Activated B cell treated with CpG ODN at 0.5 μM for 24 hours (primary cell): ENCODE results near the gene WNK1. TPM values are rescaled to one million over a fixed set of nuclear protein-coding genes. Genes with fewer than 3 reads are reported as not detected.

Experiments
- ATAC-seq: fragments of 200-7000 bp; cut with Tn5 transposase; one replicate; pipeline ENCODE4 v1.10.0; 2021; ENCODE audit warnings: low read depth, mild to moderate bottlenecking, moderate library complexity
- CTCF ChIA-PET: fragments of 350-600 bp; sonication (Branson Sonifier 250); formaldehyde crosslinking; loops from one replicate; lab custom pipeline; 2021; ENCODE audit warnings: antibody characterized with exemption; lab: Charles Lee
- POLR2A ChIA-PET: fragments of 350-600 bp; sonication (Branson Sonifier 250); formaldehyde crosslinking; loops from one replicate; lab custom pipeline; 2021; ENCODE audit warnings: antibody characterized with exemption; lab: Charles Lee
- DNase-seq: peaks from one replicate; pipeline ENCODE4 v3.0.0; 2022
- H3K27ac Mint-ChIP-seq: one replicate; pipeline ENCODE4 v1.8.0; 2020; ENCODE audit warnings: mixed read lengths
- H3K27me3 Mint-ChIP-seq: one replicate; pipeline ENCODE4 v1.8.0; 2021; ENCODE audit warnings: mixed read lengths
- H3K36me3 Mint-ChIP-seq: one replicate; pipeline ENCODE4 v1.8.0; 2021; ENCODE audit warnings: low read depth, mixed read lengths
- H3K4me1 Mint-ChIP-seq: one replicate; pipeline ENCODE4 v1.8.0; 2021; ENCODE audit warnings: mixed read lengths
- H3K4me3 Mint-ChIP-seq: one replicate; pipeline ENCODE4 v1.8.0; 2020; ENCODE audit warnings: mild to moderate bottlenecking, mixed read lengths
- H3K9me3 Mint-ChIP-seq: one replicate; pipeline ENCODE4 v1.8.0; 2020; ENCODE audit warnings: mixed read lengths
- CTCF ChIP-seq: fragments of 200-600 bp; IDR thresholded peaks from one replicate; pipeline ENCODE4 v1.8.0; 2022; ENCODE audit warnings: antibody characterized with exemption, mild to moderate bottlenecking
- intact Hi-C: fragments of 100-400 bp; cut with micrococcal nuclease; formaldehyde crosslinking; loops from one replicate; pipeline ENCODE4 v1.15.1; 2024
- total RNA-seq: library from RNA; stranded (reverse); gene quantifications from 2 replicates; pipeline ENCODE4 v1.2.3, GENCODE V29; 2022

Gene WNK1
- total RNA-seq, 1 donor from 2014 or later, result 155 TPM

- H3K36me3 Mint-ChIP-seq, result peaks cover 76% of the 10 kb centered on the region
- intact Hi-C loops, result loop anchor here (5.0 kb wide), 1 partner anchor 227 kb away; no protein-coding TSS in a partner anchor
- CTCF ChIA-PET, result no interaction called here
These were observed 113.2 kb downstream of the WNK1 start for GRCh38 chr12:865614-866013.

GRCh38 chr12:867905-868304 lies 115.5 kb downstream of the WNK1 start:
- no peak for TF ChIP-seq CTCF
- no peak for DNase-seq
- ChIA-PET POLR2A (no interaction called here), CTCF (interaction anchor here (1.5 kb wide), 1 partner anchor 251 kb away, joined by 5 read pairs; no protein-coding TSS in a partner anchor)
- Mint-ChIP-seq H3K36me3 (peaks cover 72% of the 10 kb centered on the region), H3K4me3 (no peak overlapping the region), H3K27ac (no peak overlapping the region), H3K9me3 (no peaks in the 10 kb centered on the region), H3K27me3 (no peaks in the 10 kb centered on the region), H3K4me1 (no peaks in the 10 kb centered on the region)
- no peak for ATAC-seq
- intact Hi-C loops, result loop anchor here (2.0 to 5.0 kb wide), 2 partner anchors 224 to 299 kb away; no protein-coding TSS in a partner anchor

More at GRCh38 chr12:865614-866013, 113.2 kb downstream of the WNK1 start:
- Mint-ChIP-seq H3K4me1 (no peaks in the 10 kb centered on the region), H3K9me3 (no peaks in the 10 kb centered on the region), H3K4me3 (no peak overlapping the region), H3K27ac (no peak overlapping the region), H3K27me3 (no peaks in the 10 kb centered on the region)
- no peak for DNase-seq
- ATAC-seq, result no peak
- TF ChIP-seq CTCF, result no peak
- POLR2A ChIA-PET, result no interaction called here

GRCh38 chr12:868722-869121 lies 116.3 kb downstream of the WNK1 start:
- ATAC-seq, result no peak
- ChIA-PET POLR2A (no interaction called here), CTCF (no interaction called here)
- Mint-ChIP-seq H3K27me3 (no peaks in the 10 kb centered on the region), H3K27ac (no peak overlapping the region), H3K36me3 (peaks cover 74% of the 10 kb centered on the region), H3K4me1 (no peaks in the 10 kb centered on the region), H3K4me3 (no peak overlapping the region), H3K9me3 (no peaks in the 10 kb centered on the region)
- TF ChIP-seq CTCF, result no peak
- no peak for DNase-seq
- intact Hi-C loops, result loop anchor here (2.0 to 5.0 kb wide), 2 partner anchors 224 to 300 kb away; no protein-coding TSS in a partner anchor

GRCh38 chr12:870378-870777 lies 118.0 kb downstream of the WNK1 start:
- H3K27me3 Mint-ChIP-seq, result no peaks in the 10 kb centered on the region
- ChIA-PET POLR2A (no interaction called here), CTCF (interaction anchor here (1.6 kb wide), 1 partner anchor 55 kb away, joined by 3 read pairs; no protein-coding TSS in a partner anchor)
- no peaks in the 10 kb centered on the region for H3K4me1 Mint-ChIP-seq
- H3K27ac Mint-ChIP-seq, result no peak overlapping the region
- H3K9me3 Mint-ChIP-seq, result no peaks in the 10 kb centered on the region
- TF ChIP-seq CTCF, result no peak
- ATAC-seq (no peak), DNase-seq (no peak)
- intact Hi-C loops, result no loop called here
- no peak overlapping the region for H3K4me3 Mint-ChIP-seq
- peaks cover 72% of the 10 kb centered on the region for H3K36me3 Mint-ChIP-seq

GRCh38 chr12:873954-874353 lies 121.6 kb downstream of the WNK1 start:
- Mint-ChIP-seq H3K27ac (no peak overlapping the region), H3K4me1 (no peaks in the 10 kb centered on the region), H3K4me3 (no peak overlapping the region), H3K27me3 (no peaks in the 10 kb centered on the region), H3K9me3 (no peaks in the 10 kb centered on the region), H3K36me3 (peaks cover 65% of the 10 kb centered on the region)
- TF ChIP-seq CTCF, result no peak
- CTCF ChIA-PET, result interaction anchor here (0.6 to 1.2 kb wide), 2 partner anchors 60 to 259 kb away, joined by 3 to 8 read pairs; no protein-coding TSS in a partner anchor
- DNase-seq (no peak), ATAC-seq (no peak)
- POLR2A ChIA-PET, result interaction anchor here (0.7 kb wide), 1 partner anchor 44 kb away, joined by 4 read pairs; no protein-coding TSS in a partner anchor
- intact Hi-C loops, result no loop called here
